ENCODE measurements around the gene LRBA.

Gene LRBA

GRCh38 chr4:150826306-150826705 is 188.8 kb downstream of the LRBA start:
- peaks cover 12% of the 10 kb centered on the region for H3K36me3 Mint-ChIP-seq (ENCODE audit: insufficient read depth)
- H3K9me3 Mint-ChIP-seq = no peaks in the 10 kb centered on the region
- H3K27ac Mint-ChIP-seq (ENCODE audit: low read depth) = peak overlapping the region; percentile 89
- peak overlapping the region; percentile 62 for H3K4me3 Mint-ChIP-seq
- ATAC-seq (replicated peaks; ENCODE audit: extremely low read depth, poor library complexity, severe bottlenecking) = no peak
- H3K27me3 Mint-ChIP-seq = no peaks in the 10 kb centered on the region
- peaks cover 67% of the 10 kb centered on the region for H3K4me1 Mint-ChIP-seq
- no peak for DNase-seq (ENCODE audit: low spot score in 2 of 2)

- Mint-ChIP-seq H3K9me3 (no peaks in the 10 kb centered on the region), H3K4me1 (peaks cover 58% of the 10 kb centered on the region), H3K27ac (ENCODE audit: low read depth) (no peak overlapping the region), H3K4me3 (no peak overlapping the region), H3K27me3 (no peaks in the 10 kb centered on the region), H3K36me3 (ENCODE audit: insufficient read depth) (peaks cover 5% of the 10 kb centered on the region)
- DNase-seq (ENCODE audit: low spot score in 2 of 2) = no peak
- no peak for ATAC-seq (replicated peaks; ENCODE audit: extremely low read depth, poor library complexity, severe bottlenecking)
These were observed 192.7 kb downstream of the LRBA start for GRCh38 chr4:150822407-150822806.

- Mint-ChIP-seq H3K27ac (ENCODE audit: low read depth) (peak overlapping the region; percentile 41), H3K36me3 (ENCODE audit: insufficient read depth) (peaks cover 3% of the 10 kb centered on the region), H3K9me3 (no peaks in the 10 kb centered on the region), H3K4me1 (peaks cover 50% of the 10 kb centered on the region), H3K4me3 (no peak overlapping the region), H3K27me3 (no peaks in the 10 kb centered on the region)
- DNase-seq (ENCODE audit: low spot score in 2 of 2) (no peak), ATAC-seq (replicated peaks; ENCODE audit: extremely low read depth, poor library complexity, severe bottlenecking) (no peak)
These were observed 193.4 kb downstream of the LRBA start for GRCh38 chr4:150821641-150822040.

- Mint-ChIP-seq H3K9me3 (no peaks in the 10 kb centered on the region), H3K27me3 (no peaks in the 10 kb centered on the region), H3K36me3 (ENCODE audit: insufficient read depth) (peaks cover 6% of the 10 kb centered on the region), H3K27ac (ENCODE audit: low read depth) (no peak overlapping the region), H3K4me1 (peaks cover 38% of the 10 kb centered on the region), H3K4me3 (no peak overlapping the region)
- no peak for DNase-seq (ENCODE audit: low spot score in 2 of 2)
- ATAC-seq (replicated peaks; ENCODE audit: extremely low read depth, poor library complexity, severe bottlenecking) = no peak
These were observed 194.7 kb downstream of the LRBA start for GRCh38 chr4:150820409-150820808.

- no peaks in the 10 kb centered on the region for H3K9me3 Mint-ChIP-seq
- DNase-seq (ENCODE audit: low spot score in 2 of 2) = no peak
- no peaks in the 10 kb centered on the region for H3K27me3 Mint-ChIP-seq
- H3K36me3 Mint-ChIP-seq (ENCODE audit: insufficient read depth) = peaks cover 5% of the 10 kb centered on the region
- peaks cover 20% of the 10 kb centered on the region for H3K4me1 Mint-ChIP-seq
- no peak overlapping the region for H3K4me3 Mint-ChIP-seq
- no peak for ATAC-seq (replicated peaks; ENCODE audit: extremely low read depth, poor library complexity, severe bottlenecking)
- H3K27ac Mint-ChIP-seq (ENCODE audit: low read depth) = no peak overlapping the region
These were observed 196.4 kb downstream of the LRBA start for GRCh38 chr4:150818661-150819060.

GRCh38 chr4:150817804-150818528 is 197.1 kb downstream of the LRBA start:
- Mint-ChIP-seq H3K4me3 (no peak overlapping the region), H3K9me3 (no peaks in the 10 kb centered on the region), H3K27ac (ENCODE audit: low read depth) (no peak overlapping the region), H3K4me1 (peaks cover 13% of the 10 kb centered on the region), H3K27me3 (no peaks in the 10 kb centered on the region), H3K36me3 (ENCODE audit: insufficient read depth) (peaks cover 5% of the 10 kb centered on the region)
- ATAC-seq (replicated peaks; ENCODE audit: extremely low read depth, poor library complexity, severe bottlenecking) (no peak), DNase-seq (ENCODE audit: low spot score in 2 of 2) (no peak)

- H3K9me3 Mint-ChIP-seq = no peaks in the 10 kb centered on the region
- peaks cover 10% of the 10 kb centered on the region for H3K36me3 Mint-ChIP-seq (ENCODE audit: insufficient read depth)
- DNase-seq (ENCODE audit: low spot score in 2 of 2) = no peak
- ATAC-seq (replicated peaks; ENCODE audit: extremely low read depth, poor library complexity, severe bottlenecking) = no peak
- peaks cover 10% of the 10 kb centered on the region for H3K4me1 Mint-ChIP-seq
- H3K27ac Mint-ChIP-seq (ENCODE audit: low read depth) = no peak overlapping the region
- no peaks in the 10 kb centered on the region for H3K27me3 Mint-ChIP-seq
- no peak overlapping the region for H3K4me3 Mint-ChIP-seq
These were observed 198.1 kb downstream of the LRBA start for GRCh38 chr4:150817017-150817416.

- H3K36me3 Mint-ChIP-seq (ENCODE audit: insufficient read depth) = peaks cover 10% of the 10 kb centered on the region
- no peaks in the 10 kb centered on the region for H3K27me3 Mint-ChIP-seq
- H3K27ac Mint-ChIP-seq (ENCODE audit: low read depth) = no peak overlapping the region
- no peaks in the 10 kb centered on the region for H3K9me3 Mint-ChIP-seq
- ATAC-seq (replicated peaks; ENCODE audit: extremely low read depth, poor library complexity, severe bottlenecking) (no peak), DNase-seq (ENCODE audit: low spot score in 2 of 2) (no peak)
- no peak overlapping the region for H3K4me3 Mint-ChIP-seq
- H3K4me1 Mint-ChIP-seq = peaks cover 10% of the 10 kb centered on the region
These were observed 198.6 kb downstream of the LRBA start for GRCh38 chr4:150816491-150816890.

GRCh38 chr4:150814873-150815272 is 200.2 kb downstream of the LRBA start:
- DNase-seq (ENCODE audit: low spot score in 2 of 2) = no peak
- Mint-ChIP-seq H3K27me3 (no peaks in the 10 kb centered on the region), H3K9me3 (no peaks in the 10 kb centered on the region), H3K4me1 (peaks cover 10% of the 10 kb centered on the region), H3K36me3 (ENCODE audit: insufficient read depth) (peaks cover 10% of the 10 kb centered on the region), H3K27ac (ENCODE audit: low read depth) (no peak overlapping the region), H3K4me3 (no peak overlapping the region)
- ATAC-seq (replicated peaks; ENCODE audit: extremely low read depth, poor library complexity, severe bottlenecking) = no peak

- ATAC-seq (replicated peaks; ENCODE audit: extremely low read depth, poor library complexity, severe bottlenecking) (no peak), DNase-seq (ENCODE audit: low spot score in 2 of 2) (no peak)
- Mint-ChIP-seq H3K4me1 (peaks cover 22% of the 10 kb centered on the region), H3K36me3 (ENCODE audit: insufficient read depth) (peaks cover 21% of the 10 kb centered on the region), H3K27me3 (no peaks in the 10 kb centered on the region), H3K27ac (ENCODE audit: low read depth) (peak overlapping the region; percentile 69), H3K4me3 (no peak overlapping the region), H3K9me3 (no peaks in the 10 kb centered on the region)
These were observed 209.7 kb downstream of the LRBA start for GRCh38 chr4:150805183-150806025.

GRCh38 chr4:150801833-150802232 is 213.3 kb downstream of the LRBA start:
- Mint-ChIP-seq H3K36me3 (ENCODE audit: insufficient read depth) (peaks cover 25% of the 10 kb centered on the region), H3K4me1 (peaks cover 13% of the 10 kb centered on the region), H3K4me3 (no peak overlapping the region), H3K27me3 (no peaks in the 10 kb centered on the region), H3K27ac (ENCODE audit: low read depth) (no peak overlapping the region), H3K9me3 (no peaks in the 10 kb centered on the region)
- DNase-seq (ENCODE audit: low spot score in 2 of 2) (no peak), ATAC-seq (replicated peaks; ENCODE audit: extremely low read depth, poor library complexity, severe bottlenecking) (no peak)

GRCh38 chr4:150799207-150799606 is 215.9 kb downstream of the LRBA start:
- H3K9me3 Mint-ChIP-seq = no peaks in the 10 kb centered on the region
- H3K36me3 Mint-ChIP-seq (ENCODE audit: insufficient read depth) = peaks cover 12% of the 10 kb centered on the region
- H3K4me3 Mint-ChIP-seq = no peak overlapping the region
- no peak for ATAC-seq (replicated peaks; ENCODE audit: extremely low read depth, poor library complexity, severe bottlenecking)
- peak overlapping the region; percentile 30 for H3K27ac Mint-ChIP-seq (ENCODE audit: low read depth)
- H3K4me1 Mint-ChIP-seq = peaks cover 9% of the 10 kb centered on the region
- DNase-seq (ENCODE audit: low spot score in 2 of 2) = no peak
- H3K27me3 Mint-ChIP-seq = no peaks in the 10 kb centered on the region

- DNase-seq (ENCODE audit: low spot score in 2 of 2) (no peak), ATAC-seq (replicated peaks; ENCODE audit: extremely low read depth, poor library complexity, severe bottlenecking) (no peak)
- Mint-ChIP-seq H3K4me3 (no peak overlapping the region), H3K4me1 (peaks cover 3% of the 10 kb centered on the region), H3K36me3 (ENCODE audit: insufficient read depth) (peaks cover 12% of the 10 kb centered on the region), H3K27ac (ENCODE audit: low read depth) (no peak overlapping the region), H3K9me3 (no peaks in the 10 kb centered on the region), H3K27me3 (no peaks in the 10 kb centered on the region)
These were observed 220.4 kb downstream of the LRBA start for GRCh38 chr4:150794706-150795105.
